Amniotic stem cell (primary cell): ENCODE data around the gene CA9.

ENCODE experiments used
- DNase-seq: peaks from one replicate; lab custom pipeline; 2025; lab: John Stamatoyannopoulos, UW

Gene CA9

GRCh38 chr9:35691757-35692301 lies 18.1 kb downstream of the CA9 start:
- no peak for DNase-seq

- DNase-seq: no peak
Measured at GRCh38 chr9:35695943-35696401, 22.2 kb downstream of the CA9 start.

GRCh38 chr9:35696520-35697215 lies 22.9 kb downstream of the CA9 start:
- DNase-seq: no peak

- DNase-seq: no peak
Measured at GRCh38 chr9:35697486-35697885, 23.8 kb downstream of the CA9 start.

GRCh38 chr9:35698231-35698630 lies 24.5 kb downstream of the CA9 start:
- DNase-seq: no peak

GRCh38 chr9:35700031-35700430 lies 26.3 kb downstream of the CA9 start:
- no peak for DNase-seq

- no peak for DNase-seq
Measured at GRCh38 chr9:35700942-35701341, 27.2 kb downstream of the CA9 start.

- DNase-seq: no peak
Measured at GRCh38 chr9:35702696-35703095, 29.0 kb downstream of the CA9 start.

GRCh38 chr9:35703906-35704672 lies 30.4 kb downstream of the CA9 start:
- no peak for DNase-seq

- no peak for DNase-seq
Measured at GRCh38 chr9:35705372-35705771, 31.6 kb downstream of the CA9 start.

GRCh38 chr9:35705836-35706430 lies 32.2 kb downstream of the CA9 start:
- no peak for DNase-seq

GRCh38 chr9:35706951-35707350 lies 33.2 kb downstream of the CA9 start:
- DNase-seq: no peak

- DNase-seq: no peak
Measured at GRCh38 chr9:35708146-35708545, 34.4 kb downstream of the CA9 start.

GRCh38 chr9:35710818-35711500 lies 37.2 kb downstream of the CA9 start:
- DNase-seq: no peak

GRCh38 chr9:35711501-35712428 lies 38.0 kb downstream of the CA9 start:
- no peak for DNase-seq

GRCh38 chr9:35712762-35713400 lies 39.2 kb downstream of the CA9 start:
- DNase-seq: no peak

- DNase-seq: no peak
Measured at GRCh38 chr9:35713578-35713977, 39.9 kb downstream of the CA9 start.

- no peak for DNase-seq
Measured at GRCh38 chr9:35714123-35714522, 40.4 kb downstream of the CA9 start.

GRCh38 chr9:35714579-35715252 lies 41.0 kb downstream of the CA9 start:
- no peak for DNase-seq

GRCh38 chr9:35716230-35716629 lies 42.5 kb downstream of the CA9 start:
- DNase-seq: no peak
